Lower leg skin (tissue), 4 donors: ENCODE data around the gene SULT1C4. TPM values are rescaled to one million over a fixed set of nuclear protein-coding genes. Genes with fewer than 3 reads are reported as not detected.

ENCODE experiments used
- DNase-seq, 2 donors: peaks; one replicate each; pipeline ENCODE4 v3.0.0-alpha.2; 2019; ENCODE audit warnings: low spot score in 2 of 2
- H3K4me3 ChIP-seq: fragments of 200-600 bp; sonication (generic); 2 replicates; pipeline ENCODE4 v1.5.1; 2017; ENCODE audit warnings: mild to moderate bottlenecking, low read depth; ENCODE audit not compliant: poor library complexity, severe bottlenecking
- CTCF ChIP-seq, 3 donors: fragments of 450-650 bp; IDR thresholded peaks; one replicate each; pipeline ENCODE4 v1.5.1; 2016; ENCODE audit warnings: antibody characterized with exemption in 3 of 3, mild to moderate bottlenecking in 3 of 3, moderate library complexity in 2 of 3
- POLR2A ChIP-seq, 2 donors: fragments of 450-650 bp; IDR thresholded peaks; one replicate each; pipeline ENCODE4 v1.6.1; 2016 to 2017; ENCODE audit warnings: antibody characterized with exemption in 2 of 2, mild to moderate bottlenecking in 1 of 2, moderate library complexity in 1 of 2
- WGBS, 2 donors: methylation state at CpG; one replicate each; pipeline ENCODE4 v1.1.5; 2018; 5-methylcytosine and 5-hydroxymethylcytosine counted together
- intact Hi-C: fragments of 100-400 bp; cut with DNase I; formaldehyde crosslinking; loops from one replicate; pipeline ENCODE4 v1.15.0; 2023; ENCODE audit warnings: low total_unique reads
- total RNA-seq, 4 donors: library from RNA; depleted of rRNA; stranded (reverse); fragments of >200 nt; gene quantifications; one replicate each; pipeline ENCODE4 v1.1.0, GENCODE V29; 2016

SULT1C4 gene
- total RNA-seq, 4 donors from 2014 or later: 0.17 to 2.4 (median 0.93) TPM

- WGBS, 2 donors: 83 to 90% methylated on average over 6 of the region's 6 CpGs
- no peak for TF ChIP-seq POLR2A (IDR thresholded peaks at IDR 0.05)
- TF ChIP-seq CTCF (IDR thresholded peaks at IDR 0.05): no peak
- H3K4me3 ChIP-seq: no peak overlapping the region
- intact Hi-C loops: no loop called here
- no peak for DNase-seq
These were observed 30.3 kb downstream of the SULT1C4 start for GRCh38 chr2:108407864-108408729.

GRCh38 chr2:108409768-108410167 is 32.0 kb downstream of the SULT1C4 start:
- DNase-seq: no peak
- intact Hi-C loops: no loop called here

GRCh38 chr2:108412995-108413710 is 35.4 kb downstream of the SULT1C4 start:
- TF ChIP-seq CTCF (IDR thresholded peaks at IDR 0.05) (no peak), POLR2A (IDR thresholded peaks at IDR 0.05) (no peak)
- H3K4me3 ChIP-seq: no peak overlapping the region
- intact Hi-C loops: no loop called here

More at GRCh38 chr2:108409768-108410167, 32.0 kb downstream of the SULT1C4 start:
- TF ChIP-seq CTCF (IDR thresholded peaks at IDR 0.05): no peak
- 75 to 86% methylated on average over 1 of the region's 1 CpG for WGBS, 2 donors
- no peak overlapping the region for H3K4me3 ChIP-seq

GRCh38 chr2:108413711-108414095 is 35.9 kb downstream of the SULT1C4 start:
- DNase-seq: no peak
- intact Hi-C loops: no loop called here
- 86 to 88% methylated on average over 1 of the region's 1 CpG for WGBS, 2 donors
- TF ChIP-seq CTCF (IDR thresholded peaks at IDR 0.05) (no peak), POLR2A (IDR thresholded peaks at IDR 0.05) (no peak)
- no peak overlapping the region for H3K4me3 ChIP-seq

More at GRCh38 chr2:108412995-108413710, 35.4 kb downstream of the SULT1C4 start:
- WGBS, 2 donors: 17 to 29% methylated on average over 1 of the region's 1 CpG
- DNase-seq: no peak

- DNase-seq: no peak
- TF ChIP-seq POLR2A (IDR thresholded peaks at IDR 0.05) (no peak), CTCF (IDR thresholded peaks at IDR 0.05) (no peak)
- whole genome bisulfite sequencing, 2 donors: 94 to 98% methylated on average over 3 of the region's 3 CpGs
- intact Hi-C loops: no loop called here
- H3K4me3 ChIP-seq: no peak overlapping the region
These were observed 36.6 kb downstream of the SULT1C4 start for GRCh38 chr2:108414256-108414876.
